DMS114 treated with DMSO at 0.1 percent for 48 hours (cell line): ENCODE data around the gene FGF12.

Experiments
- DNase-seq: peaks from one replicate; lab custom pipeline; 2025; ENCODE audit not compliant: unreplicated experiment; lab: John Stamatoyannopoulos, UW

The FGF12 gene

DNA sequence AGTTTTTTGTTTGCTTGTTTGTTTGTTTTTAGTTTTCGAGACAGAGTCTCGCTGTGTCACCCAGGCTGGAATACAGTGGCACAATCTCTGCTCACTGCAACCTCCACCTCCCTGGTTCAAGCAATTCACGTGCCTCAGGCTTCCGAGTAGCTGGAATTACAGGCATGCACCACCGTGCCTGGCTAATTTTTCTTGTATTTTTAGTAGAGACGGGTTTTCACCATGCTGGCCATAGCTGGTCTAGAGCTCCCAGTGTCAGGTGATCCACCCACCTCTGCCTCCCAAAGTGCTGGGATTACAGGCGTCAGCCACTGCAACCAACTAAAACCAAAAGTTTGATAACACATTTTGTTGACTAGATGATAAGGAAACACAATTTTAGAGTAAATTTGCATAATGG lies 372.7 kb downstream of the FGF12 start:
- no peak for DNase-seq

DNA sequence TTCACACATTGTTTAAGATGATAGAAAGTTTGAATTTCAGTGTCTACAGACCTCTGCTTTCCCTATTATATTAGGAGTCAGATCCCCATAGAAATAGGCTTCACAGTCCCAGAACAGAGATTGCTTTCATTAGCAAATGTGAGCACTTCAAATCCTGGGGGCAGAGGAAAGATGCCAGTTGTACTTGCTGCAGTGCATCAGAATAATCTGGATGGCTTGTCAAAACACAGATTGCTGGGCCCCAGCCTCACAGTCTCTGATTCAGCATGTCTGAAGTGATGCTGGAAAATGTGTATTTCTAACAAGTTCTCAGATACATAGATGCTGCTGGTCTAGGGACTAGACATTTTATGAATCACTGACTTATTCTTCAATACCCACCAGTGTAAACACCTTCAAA lies 375.2 kb downstream of the FGF12 start:
- DNase-seq = no peak

DNA sequence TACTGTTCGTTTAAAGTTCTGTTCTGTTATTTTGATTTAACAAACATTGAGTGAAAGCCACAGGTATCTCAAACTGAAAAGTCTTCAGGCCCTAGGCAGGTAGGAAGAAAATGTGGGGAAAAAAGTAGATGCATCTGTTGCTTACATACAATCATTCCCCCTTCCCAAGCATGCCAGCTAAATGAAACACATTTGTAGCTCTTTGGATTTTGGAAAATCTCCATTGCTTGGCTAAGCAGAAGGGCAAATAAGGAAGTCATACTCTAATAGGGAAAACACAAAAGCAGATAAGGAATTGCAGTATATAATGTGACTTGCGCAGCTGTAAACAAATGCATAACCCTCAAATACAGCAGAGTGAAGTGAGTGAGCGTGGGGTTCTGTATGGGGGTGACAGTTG lies 375.9 kb downstream of the FGF12 start:
- DNase-seq = no peak

DNA sequence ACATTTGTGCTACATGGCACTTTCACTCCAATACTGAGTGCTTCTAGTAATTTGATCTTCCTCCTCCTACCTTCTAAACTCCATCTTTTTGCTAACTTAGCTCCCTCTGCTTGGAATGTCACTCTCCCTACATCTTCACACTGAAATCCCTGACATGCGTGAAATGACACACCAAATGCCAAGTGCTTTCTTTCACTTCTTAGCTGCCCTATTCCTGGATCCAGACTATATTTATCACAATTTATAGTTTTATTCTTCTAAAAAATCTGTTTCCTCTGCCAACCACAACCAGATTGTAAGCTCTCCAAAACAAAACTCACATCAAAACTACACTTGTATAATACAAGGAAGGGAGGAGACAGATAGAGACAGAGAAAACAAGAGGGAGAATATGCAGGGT lies 387.3 kb downstream of the FGF12 start:
- DNase-seq = no peak

DNA sequence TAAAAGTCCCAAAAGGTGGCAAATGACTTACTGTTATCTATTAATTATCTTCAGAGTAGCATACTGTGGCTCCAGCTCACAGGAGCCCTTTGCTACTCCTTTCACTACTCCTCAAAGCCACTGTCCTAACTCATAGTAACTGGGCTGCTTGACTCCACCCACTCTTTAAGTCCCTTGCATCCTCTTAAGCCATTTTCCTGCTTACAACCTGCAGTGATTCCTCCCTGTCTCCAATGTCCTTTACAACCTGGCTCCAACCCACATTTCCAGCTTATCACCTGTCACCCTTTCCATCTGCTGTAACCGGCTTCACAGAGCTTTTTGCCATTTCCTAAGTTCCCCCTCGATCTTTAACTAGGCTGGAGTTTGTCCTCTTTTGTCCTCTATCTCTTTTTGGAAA lies 388.1 kb downstream of the FGF12 start:
- no peak for DNase-seq

DNA sequence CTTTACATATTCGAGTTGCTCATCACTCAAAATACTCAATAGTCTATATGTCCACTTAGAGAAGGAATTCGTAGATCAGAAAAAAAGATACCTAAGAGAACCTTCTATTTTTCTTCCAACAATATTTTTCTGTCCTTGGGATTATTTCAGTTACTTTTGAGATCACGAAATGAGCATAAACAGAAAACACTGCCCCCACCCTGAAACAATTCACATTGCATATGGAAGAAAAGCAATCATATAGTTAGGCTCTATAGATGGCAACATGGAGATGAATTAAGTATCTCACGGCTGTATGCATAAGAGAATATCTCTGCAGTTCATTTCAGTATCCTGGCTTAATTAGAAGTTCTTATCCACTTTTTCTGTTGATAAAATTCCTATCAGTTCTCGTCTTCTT lies 391.1 kb downstream of the FGF12 start:
- no peak for DNase-seq

DNA sequence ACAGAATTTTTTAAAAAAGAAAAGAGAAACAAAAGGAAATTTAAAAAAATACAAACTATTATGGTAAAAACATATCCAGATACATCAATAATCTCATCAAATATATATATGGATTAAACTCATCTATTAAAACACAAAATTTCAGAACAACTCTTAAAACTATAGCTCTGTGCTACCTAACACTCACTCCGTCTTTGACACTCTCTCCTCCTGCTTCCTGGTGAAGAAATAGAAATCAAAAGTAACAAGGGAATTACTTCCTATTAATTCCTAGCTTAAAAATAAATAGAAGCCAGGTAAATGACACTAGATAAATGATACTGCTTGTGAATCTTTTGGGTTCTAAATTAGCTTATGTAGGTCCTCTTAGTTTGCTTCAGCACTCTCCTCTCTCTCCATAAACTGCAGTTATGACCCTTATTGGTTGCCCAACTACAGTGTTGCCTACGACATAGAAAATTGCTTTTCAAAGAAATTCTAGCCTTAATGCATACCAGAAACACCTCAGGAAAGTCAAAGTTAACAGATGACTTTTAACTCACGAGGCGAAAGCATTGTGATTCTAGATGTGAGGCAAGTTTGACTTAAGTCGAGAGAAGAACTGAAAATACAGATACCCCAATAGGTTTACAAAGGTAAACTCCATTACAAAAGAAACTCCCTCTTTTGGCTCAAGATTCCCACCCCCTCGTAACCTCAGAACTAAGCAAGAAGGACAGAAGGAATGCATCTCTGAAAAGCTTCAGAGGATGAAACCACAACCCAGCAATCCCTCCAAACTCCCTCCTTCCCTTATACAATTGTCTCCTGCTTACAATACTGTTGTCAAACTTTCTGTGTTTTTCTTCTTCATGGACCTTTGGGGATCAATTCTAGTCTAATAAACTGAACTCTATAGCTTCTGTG lies 394.7 kb downstream of the FGF12 start:
- no peak for DNase-seq

DNA sequence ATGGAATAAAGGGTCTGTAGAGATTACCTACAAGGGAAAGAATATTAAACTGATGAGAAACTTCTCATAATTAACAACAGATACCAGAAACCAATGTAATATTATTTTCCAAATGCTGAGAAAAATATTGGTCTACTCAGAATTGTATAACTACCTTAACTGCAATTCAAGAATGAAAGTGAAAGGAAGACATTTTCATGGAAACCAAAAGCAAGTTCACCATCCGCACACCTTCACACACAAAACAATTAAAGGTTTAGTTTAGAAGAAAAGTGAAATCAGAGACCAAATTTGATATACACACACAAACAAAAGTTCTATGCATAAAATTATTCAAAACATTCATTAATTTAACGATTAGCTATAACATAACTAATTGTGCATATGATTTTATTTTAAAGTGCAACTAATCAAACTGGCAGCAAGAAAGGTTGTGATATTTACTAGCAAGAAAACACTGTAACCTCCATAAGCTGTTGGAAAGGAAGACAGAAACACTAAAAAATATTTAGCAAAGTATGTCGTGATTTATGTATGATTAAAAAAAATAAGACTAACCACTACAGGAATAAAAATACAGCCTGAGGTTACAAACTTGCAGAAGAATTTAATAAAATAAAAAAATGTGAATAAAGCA lies 395.5 kb downstream of the FGF12 start:
- DNase-seq = no peak

DNA sequence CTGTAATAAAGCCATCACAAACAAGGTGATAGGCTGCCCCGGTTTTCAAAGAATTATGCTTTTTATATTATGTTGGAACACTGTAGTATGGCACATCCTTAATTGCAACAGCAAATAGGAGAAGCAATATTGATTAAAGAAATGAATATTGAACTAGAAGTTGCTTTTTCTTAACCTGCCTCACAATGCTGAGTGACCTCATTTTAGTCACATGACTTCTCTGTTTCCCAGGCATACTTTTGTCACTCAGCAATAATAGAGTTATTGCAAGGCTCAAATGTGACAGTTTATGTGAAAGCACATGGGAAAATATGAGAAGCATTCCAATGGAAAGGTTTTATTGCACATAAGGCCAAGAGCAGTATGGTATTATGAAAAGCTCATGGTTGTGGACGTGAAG lies 400.7 kb downstream of the FGF12 start:
- DNase-seq = no peak

DNA sequence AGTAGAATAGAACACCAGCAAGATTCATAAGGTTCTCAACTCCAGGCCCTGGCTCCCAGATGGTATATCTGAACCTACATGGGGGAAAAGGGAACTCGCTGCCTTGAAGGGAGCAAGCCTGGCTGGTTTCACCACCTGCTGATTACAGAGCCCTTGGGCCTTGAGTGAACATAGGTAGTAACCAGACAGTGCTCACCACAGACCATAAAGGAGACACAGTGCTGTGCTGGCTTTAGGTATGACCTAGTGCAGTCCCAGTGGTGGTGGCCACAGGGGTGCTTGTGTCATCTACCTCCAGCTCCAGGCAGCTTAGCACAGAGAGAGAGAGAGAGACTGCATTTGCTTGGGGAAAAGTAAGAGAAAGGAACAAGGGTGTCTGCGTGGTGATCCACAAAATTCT lies 409.8 kb downstream of the FGF12 start:
- DNase-seq = no peak

DNA sequence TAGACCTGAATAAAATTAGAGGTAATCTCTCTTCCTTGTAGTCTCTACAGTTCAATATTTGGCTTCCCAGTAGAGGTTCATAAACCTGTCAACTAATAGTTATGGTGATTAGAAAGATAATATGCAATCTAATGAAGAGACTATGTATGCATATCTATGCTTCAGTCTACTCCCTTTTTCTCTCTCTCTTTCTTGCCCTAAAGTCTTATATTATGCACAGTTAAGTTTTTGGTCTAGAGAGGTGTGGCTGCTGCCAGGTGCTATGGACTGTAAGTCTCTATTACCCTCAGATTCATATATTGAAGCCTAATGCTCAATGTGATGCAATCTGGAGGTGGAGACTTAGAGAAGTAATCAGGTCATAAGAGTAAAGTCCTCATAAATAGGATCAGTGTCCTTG lies 413.7 kb downstream of the FGF12 start:
- no peak for DNase-seq

DNA sequence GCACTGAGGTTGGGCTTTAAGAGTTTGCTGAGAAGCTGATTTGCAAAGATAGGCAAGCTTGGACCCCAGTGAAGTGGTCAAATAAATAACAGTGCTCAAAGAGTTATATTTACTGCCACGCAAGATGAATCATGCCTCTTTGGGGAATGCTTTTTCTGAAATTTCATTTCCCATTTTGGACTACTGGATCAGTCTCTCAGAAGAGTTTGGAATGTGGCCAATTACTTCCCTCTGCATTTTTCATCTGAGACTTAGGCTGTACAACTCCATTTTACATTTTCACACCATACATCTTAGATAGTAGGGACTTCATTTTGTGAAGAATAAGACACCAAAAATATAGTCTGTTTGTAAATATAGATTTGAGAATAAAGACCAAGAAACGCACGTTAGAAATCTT lies 419.7 kb downstream of the FGF12 start:
- no peak for DNase-seq

DNA sequence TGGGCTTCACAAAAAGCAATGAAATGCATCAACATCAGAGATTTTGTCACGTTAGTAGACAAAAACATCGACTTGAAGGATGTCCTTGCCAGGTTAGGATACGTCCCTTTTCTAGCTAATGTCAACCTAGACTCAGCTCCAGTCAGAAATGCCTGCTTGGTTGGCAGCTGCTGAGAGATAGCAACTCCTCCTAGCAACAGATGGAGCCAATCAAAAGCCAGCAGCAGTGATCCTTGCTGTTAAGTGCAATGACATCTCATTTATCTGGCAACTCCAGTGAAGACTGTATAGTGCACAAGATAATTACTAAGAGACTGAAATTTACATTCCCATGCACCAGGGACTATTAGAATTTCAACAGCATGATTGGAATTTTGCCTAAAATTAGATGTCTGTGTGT lies 424.1 kb downstream of the FGF12 start:
- DNase-seq = no peak

DNA sequence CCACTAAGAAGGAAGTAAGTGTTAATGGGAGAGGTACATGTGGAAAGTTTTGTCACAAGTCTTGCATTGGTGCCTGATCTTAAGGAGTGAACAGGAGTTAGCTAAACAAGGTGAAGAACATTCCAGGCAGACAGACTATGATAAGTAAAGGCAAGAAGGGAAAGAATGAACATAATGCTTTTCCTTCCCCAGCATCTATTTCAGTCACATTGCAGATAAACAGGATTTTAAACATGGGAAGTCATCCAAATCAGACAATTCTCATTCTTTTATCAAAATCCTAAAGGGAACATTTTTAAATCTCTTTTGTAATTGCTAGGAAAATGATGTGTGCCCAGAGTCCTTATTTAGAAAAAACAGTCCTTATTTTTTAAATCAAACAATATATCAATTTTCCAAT lies 424.6 kb downstream of the FGF12 start:
- DNase-seq = no peak

DNA sequence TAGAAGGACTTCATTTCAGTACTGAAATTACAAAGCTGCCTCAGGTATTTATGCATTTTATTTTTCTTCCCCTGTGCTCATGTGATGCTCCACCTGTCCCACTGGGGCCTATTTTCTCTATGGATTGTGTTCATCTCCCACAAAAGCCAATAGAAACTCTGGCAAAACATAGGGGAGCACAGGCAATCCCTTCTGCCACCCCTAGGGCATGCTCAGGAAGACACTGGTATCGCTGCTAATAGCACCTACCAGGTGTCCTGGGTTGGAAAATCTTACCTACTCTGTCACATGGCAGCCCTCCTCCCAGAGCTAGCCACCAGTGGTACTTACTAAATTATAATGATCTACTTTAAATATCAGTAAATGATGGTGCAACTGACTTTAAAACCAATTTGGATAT lies 427.4 kb downstream of the FGF12 start:
- DNase-seq = no peak

DNA sequence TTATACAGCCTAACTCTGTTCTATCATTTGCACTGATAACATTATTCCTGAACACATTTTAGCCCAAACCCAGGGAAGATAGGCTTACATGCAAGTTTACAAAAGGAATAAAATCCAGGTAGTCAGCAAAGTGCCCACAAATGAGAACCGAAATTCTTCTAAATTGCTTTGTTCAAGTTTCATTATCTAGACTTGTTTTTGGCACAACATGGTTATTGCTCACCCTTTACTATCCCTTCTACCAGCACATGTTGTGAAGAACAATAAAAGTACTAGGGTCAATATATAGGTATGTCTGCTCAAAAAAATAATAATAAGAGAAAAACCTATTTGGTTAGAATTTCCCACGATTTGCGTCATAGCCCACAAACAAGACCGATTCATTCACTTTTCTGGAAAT lies 430.5 kb downstream of the FGF12 start:
- no peak for DNase-seq

DNA sequence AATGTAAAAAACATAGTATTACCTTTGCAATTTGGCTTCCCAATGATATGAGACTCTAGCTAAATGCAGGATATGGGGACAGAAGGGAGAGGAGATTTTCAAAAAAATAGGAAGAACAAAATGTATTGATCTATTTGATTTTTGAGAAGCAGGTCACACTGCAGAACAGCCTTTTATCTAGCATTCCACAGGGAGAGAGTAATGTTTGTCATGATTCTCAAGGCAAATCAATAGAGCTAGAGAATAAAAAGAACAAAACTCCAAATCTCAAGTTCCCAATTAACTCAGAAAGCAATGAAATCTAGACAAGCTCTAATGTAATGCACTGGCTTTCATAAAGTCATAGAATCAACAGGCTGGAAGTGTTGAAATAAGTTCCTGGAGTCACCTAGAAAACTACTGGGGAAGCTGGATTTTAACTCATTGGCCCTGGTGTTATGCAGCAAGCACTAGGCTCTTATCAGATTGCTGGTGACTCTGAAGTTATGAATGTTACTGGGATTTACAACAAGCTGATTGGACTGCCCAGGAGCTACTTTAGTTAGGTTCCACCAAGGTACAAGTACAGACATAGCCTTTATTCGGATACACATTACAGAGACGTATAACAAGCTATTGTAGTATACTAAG lies 442.8 kb downstream of the FGF12 start:
- no peak for DNase-seq

DNA sequence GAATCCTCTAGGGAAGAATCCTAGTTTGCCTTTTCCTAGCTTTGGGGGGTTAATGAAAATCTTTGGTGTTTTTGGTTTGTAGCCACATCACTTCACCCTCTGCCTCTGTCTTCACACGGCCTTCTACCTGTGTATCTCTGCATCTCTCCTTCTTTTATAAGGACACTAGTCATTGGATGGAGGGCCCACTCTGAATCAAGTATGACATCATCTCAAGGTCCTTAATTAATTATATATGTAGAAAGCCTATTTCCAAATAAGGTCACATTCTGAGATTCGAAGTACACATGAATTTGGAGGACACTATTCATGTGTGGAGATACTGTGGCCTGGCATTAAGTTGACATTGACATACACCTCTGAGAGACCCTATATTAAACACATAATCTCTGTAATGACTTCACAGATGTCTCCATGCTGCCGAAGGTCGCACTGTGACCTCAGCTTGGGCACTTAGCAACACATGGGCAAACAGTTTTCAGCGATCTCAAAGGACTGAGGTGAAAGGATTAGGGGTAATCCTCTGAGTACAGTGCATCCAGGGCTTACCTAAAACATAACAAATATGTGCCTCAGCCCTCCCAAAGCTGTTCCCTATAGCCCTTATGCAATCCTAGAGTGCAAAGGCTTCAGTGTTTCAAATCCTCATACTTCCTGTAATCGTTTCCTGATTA lies 446.0 kb downstream of the FGF12 start:
- no peak for DNase-seq

DNA sequence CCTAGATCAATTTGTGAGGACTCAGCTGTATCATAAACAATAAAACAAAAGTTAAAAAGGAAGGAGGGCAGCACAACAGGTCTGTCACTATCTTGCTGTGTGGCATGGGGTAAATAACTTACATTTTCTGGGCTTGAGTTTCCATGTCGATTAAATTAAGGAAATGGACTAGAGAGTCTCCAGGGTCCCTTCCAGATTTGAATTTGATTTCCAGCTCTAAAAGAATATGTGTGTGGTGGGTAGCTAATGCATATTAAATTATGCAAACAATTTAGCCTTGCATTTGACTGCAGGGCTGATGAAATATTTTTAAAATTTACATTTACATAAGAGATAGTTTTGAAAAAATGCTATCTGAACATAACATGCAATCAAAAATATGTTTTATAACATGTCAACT lies 447.7 kb downstream of the FGF12 start:
- DNase-seq = no peak

DNA sequence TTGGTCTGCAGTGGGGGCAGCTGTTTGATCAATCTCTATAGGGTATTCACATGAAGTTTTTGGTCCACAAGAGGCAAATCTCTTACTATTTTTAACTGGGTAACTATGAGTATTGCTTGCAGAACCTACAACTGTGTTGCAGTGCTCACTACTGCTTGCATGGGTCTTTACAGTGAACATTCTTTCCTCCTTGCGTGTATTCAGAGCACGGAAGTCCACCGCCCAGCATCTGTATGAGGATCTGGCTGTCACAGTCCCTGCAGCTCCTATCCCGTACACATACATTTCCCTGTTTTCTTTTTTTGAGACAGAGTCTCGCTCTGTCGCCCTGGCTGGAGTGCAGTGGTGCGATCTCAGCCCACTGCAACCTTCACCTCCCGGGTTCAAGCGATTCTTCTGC lies 449.9 kb downstream of the FGF12 start:
- no peak for DNase-seq

DNA sequence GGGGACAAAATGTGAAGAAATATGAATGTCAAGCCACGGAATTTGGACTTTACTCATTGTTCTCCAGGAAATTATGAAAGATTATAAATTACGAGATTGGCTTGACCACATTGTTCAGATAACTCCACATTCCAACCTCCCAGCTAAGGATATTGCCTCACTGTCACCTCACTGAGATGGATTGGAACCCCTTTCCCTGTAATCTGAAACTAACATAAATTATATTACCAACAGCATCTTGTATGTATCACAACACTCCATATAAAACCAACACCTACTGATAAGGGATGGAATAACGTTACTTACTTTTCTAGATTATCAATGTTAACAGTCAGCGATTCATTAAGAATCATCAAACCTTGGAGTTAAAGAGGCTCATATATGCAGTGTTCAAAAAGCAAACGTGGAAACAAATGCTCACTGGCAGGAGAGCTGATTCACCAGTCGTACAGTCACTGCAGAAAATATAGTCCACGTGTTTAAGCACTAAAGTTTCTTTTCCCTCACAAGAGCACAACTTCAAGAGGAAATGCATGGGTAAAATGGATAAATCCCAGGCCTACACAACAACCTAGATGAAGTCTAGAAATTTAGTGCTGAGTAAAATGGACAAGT lies 451.5 kb downstream of the FGF12 start:
- no peak for DNase-seq
